H9 (cell line): Measurements from ENCODE around the gene ZNF652. TPM values are rescaled to one million over a fixed set of nuclear protein-coding genes. Genes with fewer than 3 reads are reported as not detected.

Experiments used
- DNase-seq: peaks from one replicate; pipeline ENCODE4 v3.0.0-alpha.2; 2017
- H2AFZ ChIP-seq: one replicate; pipeline ENCODE4 v1.6.1; 2013; ENCODE audit warnings: mild to moderate bottlenecking, low read length, control low read depth, moderate library complexity
- H2AK5ac ChIP-seq: 2 replicates; pipeline ENCODE4 v1.6.1; 2013; ENCODE audit warnings: low read length, control low read depth, mixed read lengths; ENCODE audit not compliant: insufficient read length
- H2BK120ac ChIP-seq: one replicate; pipeline ENCODE4 v1.6.1; 2013; ENCODE audit warnings: low read depth, mild to moderate bottlenecking, low read length, control low read depth, inconsistent platforms; ENCODE audit not compliant: poor library complexity, severe bottlenecking
- H2BK12ac ChIP-seq: 2 replicates; pipeline ENCODE4 v1.6.1; 2013; ENCODE audit warnings: low read length, control low read depth, mixed read lengths, low read depth; ENCODE audit not compliant: insufficient read length
- H2BK15ac ChIP-seq: 2 replicates; pipeline ENCODE4 v1.6.1; 2013; ENCODE audit warnings: low read depth, low read length, control low read depth
- H2BK20ac ChIP-seq: one replicate; pipeline ENCODE4 v1.6.1; 2013; ENCODE audit warnings: low read depth, mild to moderate bottlenecking, low read length, control low read depth, inconsistent platforms; ENCODE audit not compliant: poor library complexity, severe bottlenecking
- H2BK5ac ChIP-seq: 2 replicates; pipeline ENCODE4 v1.6.1; 2013; ENCODE audit warnings: low read length, control low read depth, mixed read lengths; ENCODE audit not compliant: insufficient read length
- H3K14ac ChIP-seq: 2 replicates; pipeline ENCODE4 v1.6.1; 2013; ENCODE audit warnings: low read length, control low read depth; ENCODE audit not compliant: insufficient read depth
- H3K18ac ChIP-seq: 2 replicates; pipeline ENCODE4 v1.6.1; 2013; ENCODE audit warnings: low read depth, mild to moderate bottlenecking, mixed read lengths, low read length, control low read depth; ENCODE audit not compliant: insufficient read length
- H3K23ac ChIP-seq: 2 replicates; pipeline ENCODE4 v1.6.1; 2013; ENCODE audit warnings: low read length, control low read depth, mixed read lengths, low read depth; ENCODE audit not compliant: insufficient read length
- H3K23me2 ChIP-seq: 2 replicates; pipeline ENCODE4 v1.6.1; 2013; ENCODE audit warnings: low read depth, mild to moderate bottlenecking, mixed read lengths, low read length, control low read depth; ENCODE audit not compliant: insufficient read length, poor library complexity, severe bottlenecking
- H3K27ac ChIP-seq: 2 replicates; pipeline ENCODE4 v1.5.1; 2013; ENCODE audit warnings: low read length, control low read depth, mixed read lengths, low read depth; ENCODE audit not compliant: insufficient read length
- H3K27me3 ChIP-seq: 2 replicates; pipeline ENCODE4 v1.6.1; 2013; ENCODE audit warnings: low read length, control low read depth, inconsistent platforms; ENCODE audit not compliant: insufficient read depth
- H3K4ac ChIP-seq: 2 replicates; pipeline ENCODE4 v1.6.1; 2013; ENCODE audit warnings: low read depth, mild to moderate bottlenecking, control low read depth, inconsistent platforms, low read length, moderate library complexity
- H3K4me1 ChIP-seq: 2 replicates; pipeline ENCODE4 v1.6.1; 2013; ENCODE audit warnings: low read length, control low read depth, inconsistent platforms; ENCODE audit not compliant: insufficient read depth
- H3K4me2 ChIP-seq: 2 replicates; pipeline ENCODE4 v1.6.1; 2013; ENCODE audit warnings: low read length, control low read depth, mixed read lengths; ENCODE audit not compliant: insufficient read length, insufficient read depth
- H3K56ac ChIP-seq: 2 replicates; pipeline ENCODE4 v1.6.1; 2013; ENCODE audit warnings: low read depth, mild to moderate bottlenecking, mixed read lengths, low read length, control low read depth; ENCODE audit not compliant: insufficient read length
- H3K79me1 ChIP-seq: 2 replicates; pipeline ENCODE4 v1.6.1; 2013; ENCODE audit warnings: low read depth, mild to moderate bottlenecking, moderate library complexity, low read length, control low read depth, inconsistent platforms; ENCODE audit not compliant: insufficient read depth, poor library complexity, severe bottlenecking
- H3K79me2 ChIP-seq: 2 replicates; pipeline ENCODE4 v1.6.1; 2013; ENCODE audit warnings: low read length, control low read depth, inconsistent platforms; ENCODE audit not compliant: insufficient read depth
- H3K9ac ChIP-seq: 2 replicates; pipeline ENCODE4 v1.6.1; 2013; ENCODE audit warnings: low read length, control low read depth, mixed read lengths; ENCODE audit not compliant: insufficient read length; ENCODE audit errors: extremely low read depth
- H3K9me3 ChIP-seq: one replicate; pipeline ENCODE4 v1.6.1; 2013; ENCODE audit warnings: low read depth, low read length, inconsistent platforms; ENCODE audit not compliant: control insufficient read depth
- H3T11ph ChIP-seq: one replicate; pipeline ENCODE4 v1.6.1; 2013; ENCODE audit warnings: mild to moderate bottlenecking, low read length, control low read depth, inconsistent platforms
- H4K20me1 ChIP-seq: one replicate; pipeline ENCODE4 v1.6.1; 2013; ENCODE audit not compliant: control insufficient read depth, insufficient read length, insufficient read depth
- H4K5ac ChIP-seq: 2 replicates; pipeline ENCODE4 v1.6.1; 2013; ENCODE audit warnings: low read depth, mild to moderate bottlenecking, mixed read lengths, low read length, control low read depth; ENCODE audit not compliant: insufficient read length
- H4K8ac ChIP-seq: replicated peaks from 2 replicates; pipeline ENCODE4 v1.6.1; 2013; ENCODE audit warnings: low read length, control low read depth, mixed read lengths, low read depth; ENCODE audit not compliant: insufficient read length
- H4K91ac ChIP-seq: 2 replicates; pipeline ENCODE4 v1.6.1; 2013; ENCODE audit warnings: low read depth, mild to moderate bottlenecking, moderate library complexity, mixed read lengths, low read length, control low read depth; ENCODE audit not compliant: insufficient read length
- H3K27ac Mint-ChIP-seq, 3 experiments: 2 replicates in 2 of 3; 3 replicates in 1 of 3; pipeline ENCODE4 v1.8.0; 2020 to 2021; ENCODE audit warnings: mixed read lengths in 3 of 3, mild to moderate bottlenecking in 1 of 3, moderate library complexity in 1 of 3
- H3K27me3 Mint-ChIP-seq: 2 replicates; pipeline ENCODE4 v1.8.0; 2021; ENCODE audit warnings: low read depth, mild to moderate bottlenecking, moderate library complexity, mixed read lengths
- H3K36me3 Mint-ChIP-seq, 3 experiments: 2 replicates in 2 of 3; 3 replicates in 1 of 3; pipeline ENCODE4 v1.8.0; 2020 to 2021; ENCODE audit warnings: low read depth in 3 of 3, mixed read lengths in 3 of 3; ENCODE audit not compliant: insufficient read depth in 1 of 3
- H3K4me1 Mint-ChIP-seq, 2 experiments: 2 replicates each; pipeline ENCODE4 v1.8.0; 2020; ENCODE audit warnings: mixed read lengths in 2 of 2
- H3K4me3 Mint-ChIP-seq, 2 experiments: 2 replicates in 1 of 2; 3 replicates in 1 of 2; pipeline ENCODE4 v1.8.0; 2020 to 2021; ENCODE audit warnings: mild to moderate bottlenecking in 2 of 2, mixed read lengths in 2 of 2, moderate library complexity in 1 of 2
- H3K9me3 Mint-ChIP-seq, 2 experiments: 2 replicates in 1 of 2; 3 replicates in 1 of 2; pipeline ENCODE4 v1.8.0; 2020; ENCODE audit warnings: mild to moderate bottlenecking in 2 of 2, mixed read lengths in 2 of 2, moderate library complexity in 1 of 2
- WGBS: extraction: QIAGEN DNeasy Blood & Tissue Kit; methylation state at CpG from one replicate; pipeline ENCODE4 v1.1.7; 2013; ENCODE audit warnings: missing lambda C conversion rate, low lambda C conversion rate, mixed read lengths; ENCODE audit not compliant: insufficient read length; ENCODE audit errors: extremely low coverage; 5-methylcytosine and 5-hydroxymethylcytosine counted together
- total RNA-seq: library from RNA; stranded (reverse); gene quantifications from 2 replicates; pipeline ENCODE4 v1.2.1, GENCODE V29; 2021
- TF ChIP-seq, protein P1 (sequence below): fragments of 200-600 bp; sonication (generic); conservative IDR thresholded peaks from 3 replicates; pipeline ENCODE4 v1.8.0; 2021; ENCODE audit warnings: antibody characterized with exemption, mild to moderate bottlenecking

The ZNF652 gene
- total RNA-seq, 1 experiment from 2014 or later, result 33.6 TPM

DNA sequence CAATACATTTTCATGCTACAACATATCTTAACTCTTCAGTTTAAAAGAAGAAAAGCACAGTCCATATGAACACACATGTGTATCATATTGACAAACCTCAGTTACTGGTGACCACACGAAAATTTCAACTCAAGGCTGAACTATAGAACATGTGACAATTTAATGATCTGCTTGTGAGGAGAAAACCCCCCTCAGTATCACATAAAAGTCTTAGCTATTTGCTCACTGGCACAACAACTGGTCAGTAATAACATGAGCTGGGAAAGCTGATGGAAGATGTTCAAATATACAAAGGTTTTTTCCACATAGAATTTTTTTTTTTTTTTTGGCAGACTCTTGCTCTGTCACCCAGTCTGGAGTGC, 19.5 kb downstream of the ZNF652 start:
- Histone ChIP-seq H2BK120ac (no peak overlapping the region), H3K18ac (no peak overlapping the region), H2BK20ac (no peak overlapping the region), H3K4me2 (no peak overlapping the region), H2BK12ac (no peak overlapping the region), H3K4ac (no peak overlapping the region), H3K14ac (no peak overlapping the region), H3K27ac (no peak overlapping the region), H2AFZ (no peak overlapping the region), H2BK15ac (no peak overlapping the region), H3K23ac (no peak overlapping the region), H3K27me3 (no peaks in the 10 kb centered on the region), H3K79me2 (peaks cover 4% of the 10 kb centered on the region; the same call in 1 of the 2 replicates), H4K8ac (no peak overlapping the region), H4K20me1 (no peaks in the 10 kb centered on the region), H2AK5ac (no peak overlapping the region), H3T11ph (no peak overlapping the region), H3K79me1 (peaks cover 17% of the 10 kb centered on the region), H4K5ac (no peak overlapping the region), H3K23me2 (no peaks in the 10 kb centered on the region), H3K9me3 (no peaks in the 10 kb centered on the region), H3K56ac (no peak overlapping the region), H3K9ac (no peak overlapping the region), H2BK5ac (no peak overlapping the region), H4K91ac (no peak overlapping the region), H3K4me1 (no peaks in the 10 kb centered on the region)
- Mint-ChIP-seq H3K4me3 (no peak overlapping the region), H3K9me3 (no peaks in the 10 kb centered on the region; a peak in 1 of 5 replicates), H3K27me3 (no peaks in the 10 kb centered on the region), H3K36me3 (peaks cover 0 to 5% (median 1%) of the 10 kb centered on the region in 3 experiments; a peak in 1 of 7 replicates), H3K27ac (no peak overlapping the region), H3K4me1 (peaks cover 10 to 19% of the 10 kb centered on the region in 2 experiments)
- DNase-seq, result no peak
- TF ChIP-seq, protein P1, sequence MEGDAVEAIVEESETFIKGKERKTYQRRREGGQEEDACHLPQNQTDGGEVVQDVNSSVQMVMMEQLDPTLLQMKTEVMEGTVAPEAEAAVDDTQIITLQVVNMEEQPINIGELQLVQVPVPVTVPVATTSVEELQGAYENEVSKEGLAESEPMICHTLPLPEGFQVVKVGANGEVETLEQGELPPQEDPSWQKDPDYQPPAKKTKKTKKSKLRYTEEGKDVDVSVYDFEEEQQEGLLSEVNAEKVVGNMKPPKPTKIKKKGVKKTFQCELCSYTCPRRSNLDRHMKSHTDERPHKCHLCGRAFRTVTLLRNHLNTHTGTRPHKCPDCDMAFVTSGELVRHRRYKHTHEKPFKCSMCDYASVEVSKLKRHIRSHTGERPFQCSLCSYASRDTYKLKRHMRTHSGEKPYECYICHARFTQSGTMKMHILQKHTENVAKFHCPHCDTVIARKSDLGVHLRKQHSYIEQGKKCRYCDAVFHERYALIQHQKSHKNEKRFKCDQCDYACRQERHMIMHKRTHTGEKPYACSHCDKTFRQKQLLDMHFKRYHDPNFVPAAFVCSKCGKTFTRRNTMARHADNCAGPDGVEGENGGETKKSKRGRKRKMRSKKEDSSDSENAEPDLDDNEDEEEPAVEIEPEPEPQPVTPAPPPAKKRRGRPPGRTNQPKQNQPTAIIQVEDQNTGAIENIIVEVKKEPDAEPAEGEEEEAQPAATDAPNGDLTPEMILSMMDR, result no peak
- no CpG with 5 or more reads among the region's 1 CpG for WGBS
